ENCODE results near the gene FASLG.

FASLG gene

DNA sequence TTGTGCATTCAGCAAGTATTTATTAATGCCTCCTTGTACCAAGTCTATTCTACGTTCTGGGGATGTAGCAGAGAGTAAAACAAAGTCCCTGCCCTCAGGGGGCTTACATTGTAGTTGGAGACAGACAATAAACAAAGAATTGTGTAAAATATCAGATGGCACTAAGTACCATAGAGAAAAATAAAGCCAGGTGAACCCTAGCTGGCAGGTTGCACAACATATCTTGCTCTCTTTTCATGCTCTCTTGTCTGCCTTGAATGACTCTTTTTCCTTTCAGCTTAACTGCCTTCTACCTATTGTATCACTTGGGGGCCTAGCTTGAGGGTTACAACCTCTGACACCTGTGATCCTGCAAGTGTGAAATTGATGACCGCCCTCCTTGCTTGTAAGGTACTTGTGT lies 20.7 kb upstream of the FASLG start:
- Histone ChIP-seq H2AFZ (ENCODE audit: low read depth) (no peak overlapping the region), H3K27ac (no peak overlapping the region), H3K9ac (no peak overlapping the region), H3K4me2 (no peak overlapping the region; the same call in 1 of the 2 replicates), H3K4me1 (ENCODE audit: low read depth, poor library complexity, severe bottlenecking) (peaks cover 3% of the 10 kb centered on the region), H3K79me2 (ENCODE audit: insufficient read depth, low read depth) (no peaks in the 10 kb centered on the region), H3K27me3 (ENCODE audit: insufficient read depth, low read depth) (no peaks in the 10 kb centered on the region), H3K36me3 (ENCODE audit: insufficient read depth) (no peaks in the 10 kb centered on the region), H3K4me3 (IDR thresholded peaks at IDR 0.05; ENCODE audit: insufficient read depth, low read depth, low read length) (no peak overlapping the region), H4K20me1 (ENCODE audit: insufficient read depth) (no peaks in the 10 kb centered on the region)
- TF ChIP-seq, protein P1, sequence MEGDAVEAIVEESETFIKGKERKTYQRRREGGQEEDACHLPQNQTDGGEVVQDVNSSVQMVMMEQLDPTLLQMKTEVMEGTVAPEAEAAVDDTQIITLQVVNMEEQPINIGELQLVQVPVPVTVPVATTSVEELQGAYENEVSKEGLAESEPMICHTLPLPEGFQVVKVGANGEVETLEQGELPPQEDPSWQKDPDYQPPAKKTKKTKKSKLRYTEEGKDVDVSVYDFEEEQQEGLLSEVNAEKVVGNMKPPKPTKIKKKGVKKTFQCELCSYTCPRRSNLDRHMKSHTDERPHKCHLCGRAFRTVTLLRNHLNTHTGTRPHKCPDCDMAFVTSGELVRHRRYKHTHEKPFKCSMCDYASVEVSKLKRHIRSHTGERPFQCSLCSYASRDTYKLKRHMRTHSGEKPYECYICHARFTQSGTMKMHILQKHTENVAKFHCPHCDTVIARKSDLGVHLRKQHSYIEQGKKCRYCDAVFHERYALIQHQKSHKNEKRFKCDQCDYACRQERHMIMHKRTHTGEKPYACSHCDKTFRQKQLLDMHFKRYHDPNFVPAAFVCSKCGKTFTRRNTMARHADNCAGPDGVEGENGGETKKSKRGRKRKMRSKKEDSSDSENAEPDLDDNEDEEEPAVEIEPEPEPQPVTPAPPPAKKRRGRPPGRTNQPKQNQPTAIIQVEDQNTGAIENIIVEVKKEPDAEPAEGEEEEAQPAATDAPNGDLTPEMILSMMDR (conservative IDR thresholded peaks at IDR 0.05; ENCODE audit: low read depth, low read length), result no peak

DNA sequence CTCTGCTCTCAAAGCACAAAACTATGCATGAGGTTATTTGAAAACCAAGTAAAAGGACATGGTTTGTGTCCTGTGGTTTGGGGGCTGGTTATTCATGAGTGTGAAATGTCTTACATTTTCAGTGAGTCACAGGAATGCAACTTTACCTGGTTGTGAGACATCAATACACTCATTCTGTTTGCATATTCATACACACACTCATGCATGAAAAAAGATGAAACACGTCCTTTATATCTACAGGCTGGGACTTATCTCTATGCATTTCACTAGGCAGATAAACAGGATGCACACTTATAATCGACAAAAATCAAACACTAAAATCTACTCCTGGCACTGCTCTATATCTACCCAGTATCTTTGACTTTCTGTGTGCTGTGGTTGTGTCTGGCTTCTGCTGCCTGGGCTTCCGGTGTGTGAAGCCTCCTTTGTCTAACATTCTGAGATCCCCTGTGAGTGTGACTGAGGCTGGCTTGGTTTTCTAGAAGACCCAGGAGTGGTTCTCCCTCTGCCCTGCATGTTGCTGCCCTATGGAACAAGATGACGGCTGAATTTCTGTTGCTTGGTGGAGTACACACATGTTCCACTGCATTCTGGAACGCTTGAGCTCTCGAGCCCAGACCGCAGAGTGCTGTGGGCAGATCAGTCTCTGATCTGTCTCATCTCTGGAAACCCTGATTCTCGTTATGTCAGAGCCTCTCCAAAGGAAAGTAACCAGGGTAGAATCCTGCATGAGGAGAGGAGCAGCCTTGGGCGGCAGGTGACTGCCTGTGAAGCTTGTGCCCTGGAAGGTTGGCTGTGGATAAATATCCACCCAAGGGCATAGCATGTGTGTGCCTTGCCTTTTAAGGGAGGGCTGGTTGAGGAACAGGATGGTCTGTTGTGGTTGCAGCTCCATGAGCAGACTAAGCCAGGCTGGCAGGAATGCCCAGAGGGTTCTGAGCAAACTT lies 19.7 kb upstream of the FASLG start:
- Histone ChIP-seq H3K27me3 (ENCODE audit: insufficient read depth, low read depth) (no peaks in the 10 kb centered on the region), H3K79me2 (ENCODE audit: insufficient read depth, low read depth) (no peaks in the 10 kb centered on the region), H2AFZ (ENCODE audit: low read depth) (0 out of 2 replicates have a peak overlapping the region, but pooled peaks have one; percentile 1), H4K20me1 (ENCODE audit: insufficient read depth) (no peaks in the 10 kb centered on the region), H3K9ac (no peak overlapping the region), H3K4me1 (ENCODE audit: low read depth, poor library complexity, severe bottlenecking) (peaks cover 12% of the 10 kb centered on the region), H3K36me3 (ENCODE audit: insufficient read depth) (no peaks in the 10 kb centered on the region), H3K4me3 (IDR thresholded peaks at IDR 0.05; ENCODE audit: insufficient read depth, low read depth, low read length) (no peak overlapping the region), H3K4me2 (peak overlapping the region; percentile 19; the same call in 1 of the 2 replicates), H3K27ac (peak overlapping the region; percentile 40)
- TF ChIP-seq, protein P1 (conservative IDR thresholded peaks at IDR 0.05; ENCODE audit: low read depth, low read length), result no peak

DNA sequence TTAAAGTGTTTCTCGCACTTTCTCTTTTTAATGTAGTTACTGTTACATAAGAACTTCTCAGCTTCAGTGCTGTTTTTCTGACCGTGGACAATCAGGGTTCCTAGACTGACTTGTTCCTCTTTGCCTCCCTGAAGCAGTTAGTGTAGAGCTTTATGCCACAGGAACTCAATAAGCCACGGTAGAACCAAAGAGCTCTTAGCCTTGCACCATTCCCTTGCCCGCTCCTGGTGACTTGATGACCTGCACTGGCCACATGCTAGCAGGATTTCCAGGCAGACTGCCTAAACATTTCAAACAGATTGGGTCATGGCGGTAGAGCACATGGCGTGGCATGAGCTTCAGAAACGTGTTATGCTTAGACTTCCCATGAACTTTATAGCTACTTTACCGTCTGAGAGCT lies 18.8 kb upstream of the FASLG start:
- Histone ChIP-seq H3K27ac (no peak overlapping the region), H3K27me3 (ENCODE audit: insufficient read depth, low read depth) (no peaks in the 10 kb centered on the region), H4K20me1 (ENCODE audit: insufficient read depth) (no peaks in the 10 kb centered on the region), H3K4me3 (IDR thresholded peaks at IDR 0.05; ENCODE audit: insufficient read depth, low read depth, low read length) (no peak overlapping the region), H3K4me1 (ENCODE audit: low read depth, poor library complexity, severe bottlenecking) (peaks cover 14% of the 10 kb centered on the region), H3K4me2 (no peak overlapping the region), H3K79me2 (ENCODE audit: insufficient read depth, low read depth) (no peaks in the 10 kb centered on the region), H3K9ac (no peak overlapping the region), H3K36me3 (ENCODE audit: insufficient read depth) (no peaks in the 10 kb centered on the region), H2AFZ (ENCODE audit: low read depth) (no peak overlapping the region)
- TF ChIP-seq, protein P1 (conservative IDR thresholded peaks at IDR 0.05; ENCODE audit: low read depth, low read length), result no peak

DNA sequence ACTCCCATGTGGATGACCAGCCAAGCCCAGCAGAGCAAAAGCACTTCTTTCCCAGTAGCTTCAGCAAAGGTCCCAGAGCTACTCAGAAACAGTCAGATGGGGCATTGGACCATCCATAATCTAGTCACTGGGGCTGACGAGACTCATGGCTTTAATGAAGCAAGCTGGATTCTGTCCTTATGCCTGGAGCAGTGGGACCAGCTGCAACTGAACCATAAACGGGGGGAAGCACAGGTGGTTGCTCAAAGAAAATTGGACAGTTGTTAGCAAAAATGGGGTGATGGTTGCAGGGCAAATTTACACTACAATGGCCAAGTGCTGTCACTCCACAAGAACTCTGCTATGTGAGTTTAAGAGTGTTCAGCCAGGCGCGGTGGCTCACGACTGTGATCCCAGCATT lies 17.4 kb upstream of the FASLG start:
- Histone ChIP-seq H3K4me1 (ENCODE audit: low read depth, poor library complexity, severe bottlenecking) (peaks cover 14% of the 10 kb centered on the region), H4K20me1 (ENCODE audit: insufficient read depth) (no peaks in the 10 kb centered on the region), H3K4me3 (IDR thresholded peaks at IDR 0.05; ENCODE audit: insufficient read depth, low read depth, low read length) (no peak overlapping the region), H2AFZ (ENCODE audit: low read depth) (no peak overlapping the region), H3K27me3 (ENCODE audit: insufficient read depth, low read depth) (no peaks in the 10 kb centered on the region), H3K4me2 (no peak overlapping the region), H3K36me3 (ENCODE audit: insufficient read depth) (no peaks in the 10 kb centered on the region), H3K79me2 (ENCODE audit: insufficient read depth, low read depth) (no peaks in the 10 kb centered on the region), H3K27ac (no peak overlapping the region), H3K9ac (no peak overlapping the region)
- TF ChIP-seq, protein P1 (conservative IDR thresholded peaks at IDR 0.05; ENCODE audit: low read depth, low read length), result no peak

Data from KMS-11 (cell line).